Renal pelvis (tissue), 12 donors: Measurements from ENCODE around the gene BTBD18. TPM values are rescaled to one million over a fixed set of nuclear protein-coding genes. Genes with fewer than 3 reads are reported as not detected.

ENCODE experiments used
- DNase-seq: peaks from one replicate; pipeline ENCODE4 v3.0.0-alpha.2; 2013
- long read RNA-seq, 16 experiments: transcript quantifications; one replicate each; lab custom pipeline, GENCODE V29; 2026
- polyA plus RNA-seq, 3 donors: library from polyadenylated mRNA; unstranded; fragments of 120-200 nt; gene quantifications; one replicate each; pipeline ENCODE4 v1.2.1, GENCODE V29; 2013; ENCODE audit not compliant: insufficient read length in 3 of 3

BTBD18 gene, protein sequence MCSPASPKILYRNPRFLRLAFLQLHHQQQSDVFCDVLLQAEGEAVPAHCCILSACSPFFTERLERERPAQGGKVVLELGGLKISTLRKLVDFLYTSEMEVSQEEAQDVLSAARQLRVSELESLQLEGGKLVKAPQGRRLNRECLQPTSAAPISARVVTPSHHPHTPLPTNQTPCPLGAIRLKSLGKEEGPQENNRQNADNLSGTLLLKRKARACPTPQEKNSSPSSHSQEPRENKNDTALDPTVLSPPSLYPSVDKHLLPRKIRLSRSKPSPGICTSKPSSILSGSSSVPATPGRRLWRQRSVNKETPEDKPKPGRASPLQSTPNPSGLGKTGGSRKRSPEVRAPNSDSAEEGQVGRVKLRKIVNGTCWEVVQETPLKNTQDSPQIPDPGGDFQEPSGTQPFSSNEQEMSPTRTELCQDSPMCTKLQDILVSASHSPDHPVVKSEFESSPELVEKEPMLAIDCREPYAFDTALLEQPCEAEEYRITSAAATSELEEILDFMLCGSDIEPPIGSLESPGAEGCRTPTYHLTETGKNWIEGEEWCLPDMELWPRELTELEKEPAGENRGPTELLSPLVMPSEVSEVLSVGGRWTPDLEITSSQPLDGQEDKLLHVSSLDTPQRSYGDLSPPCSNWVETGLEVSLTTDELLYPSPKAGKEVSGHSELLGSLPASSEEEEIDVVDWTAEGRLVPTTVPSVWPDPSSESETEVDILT
- polyA plus RNA-seq: under 1 TPM; 0.14 to 0.50 (median 0.48) TPM
- long read RNA-seq, donor 1: 0 reads
- long read RNA-seq, donor 2: 0 reads
- long read RNA-seq, donor 3: 0 reads
- long read RNA-seq, donor 4: 0 reads
- long read RNA-seq, donor 5: 0 reads
- long read RNA-seq, donor 6: 0 reads
- long read RNA-seq, donor 7: 0 reads
- long read RNA-seq, donor 8: 0 reads
- long read RNA-seq, donor 9: 0 reads
- long read RNA-seq, donor 10: 0 reads
- long read RNA-seq, donor 11: 0 reads
- long read RNA-seq, donor 12: 0 reads
- long read RNA-seq, donor 13: 0 reads
- long read RNA-seq, donor 14: 0 reads
- long read RNA-seq, donor 15: 0 reads
- long read RNA-seq, donor 16: 0 reads

DNA sequence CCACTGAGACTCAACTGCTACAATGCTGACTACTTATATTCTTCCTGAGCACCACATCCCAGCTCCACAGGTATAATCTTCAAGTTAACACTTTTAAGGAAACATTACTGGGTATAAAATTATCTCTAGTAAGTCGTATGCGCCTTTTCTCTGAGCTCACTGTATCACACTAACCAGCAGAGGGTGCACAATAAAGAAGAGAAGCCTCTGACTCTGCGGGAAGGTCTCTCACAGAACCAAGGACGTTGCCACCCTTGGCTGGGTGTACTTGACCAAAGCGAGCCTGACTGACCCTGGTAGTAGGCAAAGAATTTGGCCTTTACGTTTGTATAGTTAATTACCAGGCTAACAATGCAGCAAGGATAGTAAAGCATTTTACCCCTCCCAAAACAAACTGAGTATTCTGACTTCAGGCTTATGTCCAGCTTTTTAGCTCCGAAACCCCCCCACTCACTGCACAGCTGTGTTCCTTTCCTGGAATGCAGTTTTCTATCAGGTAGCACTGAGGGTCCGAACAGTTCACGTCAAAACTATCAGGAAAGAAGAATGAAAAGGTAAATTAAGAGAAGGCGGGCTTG is at the start of gene BTBD18:
Gene BTBD18 (minus strand): TSS at position 144 of the 578 bp plus-strand sequence. CDS start 631 bp downstream, outside the sequence.
- DNase-seq: no peak

DNA sequence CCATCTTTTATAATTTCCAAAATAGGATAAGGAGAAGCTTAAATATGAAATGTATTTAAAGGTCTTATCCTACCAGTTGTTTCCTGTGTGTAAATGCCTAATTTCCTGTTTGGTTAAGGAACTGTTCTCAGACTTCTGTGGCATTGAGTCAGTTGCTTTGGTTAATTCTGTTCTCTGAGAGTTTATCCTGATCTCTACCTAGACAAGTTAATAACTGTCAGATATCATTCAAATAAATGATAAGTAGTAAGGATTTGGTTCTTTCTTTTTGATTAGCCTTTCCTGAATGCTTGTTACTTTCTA is 49.5 kb upstream of the BTBD18 start:
- DNase-seq: no peak

DNA sequence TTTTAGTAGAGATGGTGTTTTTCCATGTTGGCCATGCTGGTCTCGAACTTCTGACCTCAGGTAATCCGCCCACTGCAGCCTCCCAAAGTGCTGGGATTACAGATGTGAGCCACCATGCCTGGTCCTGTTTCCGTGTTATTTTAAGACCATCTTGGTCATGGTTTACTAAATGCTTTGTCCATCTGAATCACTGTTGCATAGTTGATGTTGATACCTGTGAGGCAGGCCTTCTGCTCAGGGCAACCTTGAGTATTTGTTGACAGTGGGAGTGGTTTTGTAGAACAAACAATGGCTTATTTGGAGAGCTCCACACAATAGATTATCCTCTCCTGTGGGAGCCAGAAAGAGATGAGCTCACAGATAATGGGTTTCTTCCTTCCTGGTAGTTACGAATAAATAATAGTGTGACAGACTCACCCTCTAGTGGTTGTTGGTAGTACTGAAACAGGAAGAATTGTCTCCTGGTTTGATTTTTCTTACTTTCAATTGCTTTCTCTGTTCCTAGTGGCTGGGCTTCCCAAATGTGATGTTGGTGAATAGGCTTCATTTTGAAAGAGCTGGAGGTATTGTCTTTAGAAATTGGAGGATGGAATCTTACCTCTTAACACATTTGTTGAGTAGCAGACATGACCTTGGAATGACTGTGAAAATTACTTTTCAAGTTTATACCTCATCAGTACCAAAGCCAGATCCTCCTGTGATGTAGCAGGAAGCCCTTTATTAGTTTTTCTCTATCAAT is 49.0 kb upstream of the BTBD18 start:
- peak; percentile 52 for DNase-seq

DNA sequence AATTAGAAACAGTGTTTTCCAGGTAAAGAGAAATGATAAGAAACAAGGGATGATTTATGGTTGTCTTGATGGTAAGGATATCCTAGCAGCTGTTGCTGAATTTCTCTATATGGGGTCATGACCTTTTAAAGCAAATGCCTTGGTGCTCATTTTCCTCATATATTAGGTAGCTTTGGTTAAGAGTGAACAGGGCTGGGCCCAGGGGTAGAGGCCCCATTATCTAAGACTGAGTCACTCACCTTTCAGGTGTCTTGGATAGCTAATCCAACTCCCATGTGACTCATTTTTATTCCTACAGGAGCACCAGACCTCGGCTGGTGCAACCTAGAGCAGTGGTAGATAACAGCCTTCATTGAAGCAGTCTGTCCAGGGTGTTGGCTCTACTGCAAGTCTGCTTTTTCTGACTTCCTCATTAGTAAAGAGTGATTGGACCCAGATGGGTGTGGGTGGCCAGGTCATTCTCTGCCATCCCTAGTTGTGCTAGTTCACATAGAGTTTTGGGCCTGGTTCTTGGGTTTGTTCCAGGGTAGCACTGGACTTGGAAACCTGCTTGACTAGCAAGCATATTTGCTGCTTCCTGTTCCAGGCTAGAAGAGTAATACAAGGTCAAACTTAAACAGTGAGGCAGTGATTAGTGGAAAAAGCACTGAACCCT is 47.4 kb upstream of the BTBD18 start:
- DNase-seq: no peak

DNA sequence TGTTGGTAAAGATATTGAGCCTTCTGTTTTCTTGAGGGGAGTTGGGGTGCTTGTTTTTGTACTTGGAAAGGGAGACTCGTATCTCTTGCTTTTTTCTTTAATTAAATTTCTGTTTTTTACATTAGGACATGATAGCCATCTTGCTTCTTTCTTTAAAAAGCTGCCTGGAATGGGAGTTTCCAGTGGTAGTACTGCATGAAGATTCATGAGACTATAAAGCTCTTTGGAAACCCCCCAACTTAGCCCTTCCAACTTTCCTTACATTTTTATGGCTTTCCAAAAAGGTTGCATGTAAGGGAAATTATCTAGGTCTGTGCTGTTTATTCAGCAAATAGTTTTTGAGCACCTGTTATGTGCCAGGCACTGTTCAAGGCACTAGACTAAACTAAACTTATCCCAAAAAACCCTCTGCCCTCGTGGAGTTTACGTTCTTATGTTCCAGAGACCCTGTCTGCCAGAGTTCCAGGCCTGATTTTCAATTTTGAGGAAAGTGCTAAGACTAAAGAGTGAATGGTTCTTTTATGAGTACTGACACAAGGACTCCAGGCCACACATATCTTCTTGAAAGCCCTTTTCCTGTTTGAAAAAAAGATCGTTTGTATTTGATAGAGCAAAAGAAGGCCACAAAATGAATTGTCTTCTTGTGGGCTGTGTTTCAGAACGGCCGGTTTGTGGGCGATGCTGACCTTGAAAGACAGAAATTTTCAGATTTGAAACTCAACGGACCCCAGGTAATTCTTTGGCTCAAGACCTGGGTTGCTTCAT is 41.9 kb upstream of the BTBD18 start:
- no peak for DNase-seq

DNA sequence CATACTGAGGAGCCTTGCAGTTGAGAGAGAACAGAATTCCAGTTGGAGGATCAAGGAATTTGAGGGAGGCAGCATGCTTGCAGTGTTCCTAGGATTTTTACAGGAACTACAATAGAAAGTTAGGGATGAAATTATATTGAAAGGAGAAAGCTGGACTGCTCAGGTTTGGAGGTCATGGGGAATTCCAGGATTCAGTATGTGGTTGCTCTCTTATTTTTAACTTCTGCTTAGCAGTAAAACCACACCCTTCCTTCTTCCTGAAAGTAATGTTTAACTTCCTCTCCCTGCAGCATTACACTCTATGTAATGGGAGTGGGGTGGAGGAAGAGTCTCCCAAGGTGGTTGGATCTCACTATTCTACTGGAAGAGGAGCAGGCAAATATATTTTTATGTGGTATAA is 41.3 kb upstream of the BTBD18 start:
- DNase-seq: no peak

DNA sequence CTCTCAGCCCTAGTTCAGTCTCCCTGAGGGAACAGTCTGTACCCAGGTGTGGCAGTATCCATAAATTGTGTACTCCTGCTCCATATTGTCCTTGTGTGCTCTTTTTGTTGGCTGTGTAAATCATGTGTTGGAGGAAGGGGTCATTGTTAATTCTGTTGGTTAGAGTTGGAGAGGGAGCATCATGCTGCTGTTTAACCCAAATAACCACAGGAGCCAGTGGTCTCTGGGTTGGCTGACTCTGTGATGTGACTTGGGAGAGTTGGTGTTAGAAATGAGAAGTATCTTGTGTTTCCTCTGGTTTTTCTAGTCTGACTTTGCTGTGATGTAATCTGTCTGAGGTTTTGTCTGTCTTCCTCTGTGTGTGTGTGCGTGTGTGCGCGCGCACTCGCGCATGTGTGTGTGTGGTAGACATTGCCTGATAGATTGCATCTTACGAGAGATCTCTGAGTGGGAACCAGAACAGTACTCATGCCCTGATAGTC is 40.5 kb upstream of the BTBD18 start:
- DNase-seq: no peak

DNA sequence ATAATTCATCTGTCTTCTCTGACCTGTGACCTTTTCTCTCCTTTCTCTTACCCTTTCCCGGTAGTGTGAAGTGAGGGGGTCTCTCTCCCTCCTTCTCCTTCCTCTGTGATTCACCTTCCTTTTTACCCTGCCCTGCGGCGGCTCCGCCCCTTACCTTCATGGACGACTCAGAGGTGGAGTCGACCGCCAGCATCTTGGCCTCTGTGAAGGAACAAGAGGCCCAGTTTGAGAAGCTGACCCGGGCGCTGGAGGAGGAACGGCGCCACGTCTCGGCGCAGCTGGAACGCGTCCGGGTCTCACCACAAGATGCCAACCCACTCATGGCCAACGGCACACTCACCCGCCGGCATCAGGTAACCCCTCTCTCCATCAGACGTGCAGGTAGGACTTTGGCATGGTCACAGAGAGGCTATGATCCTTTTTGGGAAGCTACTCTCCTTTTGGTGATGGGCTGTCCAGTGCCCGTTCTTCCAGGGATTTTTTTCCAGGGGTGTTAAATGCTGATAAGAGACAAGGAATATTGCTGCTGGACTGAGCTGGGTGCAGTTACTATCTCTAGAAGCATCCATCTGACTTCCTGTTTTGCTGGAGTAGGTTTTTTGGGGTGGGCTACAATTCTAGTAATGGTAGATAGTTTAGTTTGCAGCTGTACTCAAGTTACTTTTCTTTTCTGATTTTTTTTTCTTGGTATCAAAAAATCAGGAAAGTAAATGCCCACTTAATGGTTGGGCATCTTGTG is 39.9 kb upstream of the BTBD18 start:
- DNase-seq: no peak

DNA sequence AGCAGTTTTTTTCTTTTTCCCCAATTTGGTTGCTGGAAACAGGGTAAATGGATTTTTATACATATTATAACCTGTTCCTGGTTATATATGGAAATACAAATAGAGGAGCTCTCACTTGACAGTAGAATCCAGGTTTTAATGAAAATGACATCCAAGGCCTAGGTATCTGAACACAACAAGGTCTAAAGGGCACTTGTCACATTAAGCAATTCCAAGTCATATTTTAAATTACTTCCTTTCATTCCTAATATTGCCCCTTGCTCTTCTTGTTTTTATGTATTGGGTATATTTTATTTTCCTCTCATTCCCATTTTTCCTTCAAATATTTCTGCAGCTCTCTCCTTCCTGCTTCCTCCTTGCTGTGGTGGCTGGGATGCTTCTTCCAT is 37.1 kb upstream of the BTBD18 start:
- DNase-seq: no peak

DNA sequence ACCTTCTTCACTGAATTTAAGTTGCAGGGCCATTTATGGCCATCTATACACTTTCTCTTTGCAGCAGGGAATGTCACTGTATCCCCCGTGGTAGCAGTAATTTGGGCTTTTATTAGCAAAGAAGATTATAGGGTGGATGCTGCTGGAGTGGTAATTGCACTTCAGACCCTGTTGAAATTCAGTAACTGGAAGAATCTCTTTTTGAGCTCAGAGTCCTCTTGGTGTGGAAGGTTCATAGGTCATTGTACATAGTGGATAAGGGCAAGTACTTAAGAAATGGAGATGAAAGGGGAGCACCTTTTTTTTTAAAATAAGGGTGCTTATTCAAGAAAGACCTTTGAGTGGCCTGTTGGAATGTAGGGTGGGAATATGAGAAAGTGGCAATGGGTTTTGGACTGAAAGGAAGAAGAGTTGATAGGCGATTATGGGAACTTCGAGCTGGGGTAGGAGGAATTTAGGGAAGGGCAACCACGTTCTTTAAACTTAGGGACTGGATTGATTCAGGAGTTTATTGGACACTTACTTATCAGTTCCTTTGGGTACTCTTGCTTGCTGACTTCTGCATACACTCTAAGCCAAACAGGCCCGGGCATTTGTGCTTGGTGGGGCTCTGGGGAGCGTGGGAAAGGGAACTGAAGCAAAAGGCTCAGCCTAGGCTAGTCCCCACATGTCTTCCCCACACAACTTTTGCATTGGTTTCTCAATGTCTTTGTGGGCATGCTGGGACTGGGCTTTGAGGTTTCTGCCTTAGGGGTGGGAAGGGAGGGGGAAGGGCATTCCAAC is 36.5 kb upstream of the BTBD18 start:
- no peak for DNase-seq

DNA sequence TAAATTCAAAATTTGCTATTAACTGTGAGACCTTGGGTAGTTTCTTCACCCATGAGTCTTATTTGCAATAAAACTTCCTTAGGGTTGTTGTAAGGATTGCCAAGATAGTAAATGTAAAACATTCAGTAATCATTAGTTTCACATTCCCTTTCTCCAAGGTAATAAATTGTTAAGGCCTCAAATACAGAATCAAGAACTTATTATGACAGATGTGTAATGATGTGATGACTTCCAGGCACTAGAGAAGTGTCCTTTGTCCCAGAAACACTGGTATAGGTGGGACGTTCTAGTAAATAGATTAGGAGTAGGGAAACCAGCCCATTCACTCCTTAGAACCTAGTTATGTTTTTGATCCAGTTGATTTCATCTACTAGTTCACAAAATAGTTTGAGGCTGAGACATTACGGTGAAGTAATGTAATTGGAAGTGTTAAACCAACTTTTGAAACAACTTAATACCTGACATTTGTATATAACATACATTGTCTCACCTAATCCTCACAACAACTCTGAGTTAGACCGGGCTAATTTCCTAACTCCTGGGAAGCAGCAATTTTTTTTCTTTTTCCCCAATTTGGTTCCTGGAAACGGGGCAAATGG is 35.5 kb upstream of the BTBD18 start:
- no peak for DNase-seq

DNA sequence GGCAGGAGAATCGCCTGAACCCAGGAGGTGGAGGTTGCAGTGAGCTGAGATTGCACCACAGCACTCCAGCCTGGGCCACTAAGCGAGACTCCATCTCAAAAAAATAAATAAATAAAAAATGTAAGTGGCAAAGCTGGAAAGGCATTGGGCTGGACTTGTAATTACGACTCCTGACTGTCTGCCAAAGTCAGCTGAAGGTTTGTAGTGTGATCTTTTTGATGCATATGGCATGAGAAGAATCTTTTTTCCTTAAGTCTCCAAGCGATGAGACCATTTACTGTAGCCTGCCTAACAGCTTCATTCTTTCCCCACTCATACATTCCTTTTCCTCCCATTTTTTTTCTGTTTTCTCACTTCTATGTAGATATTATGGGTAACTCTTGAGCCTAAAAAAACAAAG is 34.8 kb upstream of the BTBD18 start:
- DNase-seq: no peak

DNA sequence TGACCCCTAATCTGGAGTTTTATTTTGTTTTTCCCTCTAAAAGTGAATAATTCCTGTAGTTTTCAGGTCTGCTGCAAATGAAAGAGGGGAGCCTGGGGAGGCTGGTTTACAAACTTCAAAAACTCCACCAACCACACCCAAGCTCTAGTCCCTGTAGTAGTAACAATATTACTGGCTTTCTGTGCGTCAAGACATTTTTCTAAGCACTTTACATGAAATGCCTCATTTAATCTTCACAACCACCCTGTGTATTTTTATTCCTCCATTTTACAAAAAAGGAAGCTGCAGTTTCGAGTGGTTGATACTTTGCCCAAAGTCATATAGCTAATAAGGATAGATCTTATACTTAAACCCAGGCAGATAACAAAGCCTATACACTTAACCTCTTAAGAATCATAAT is 33.5 kb upstream of the BTBD18 start:
- DNase-seq: no peak

DNA sequence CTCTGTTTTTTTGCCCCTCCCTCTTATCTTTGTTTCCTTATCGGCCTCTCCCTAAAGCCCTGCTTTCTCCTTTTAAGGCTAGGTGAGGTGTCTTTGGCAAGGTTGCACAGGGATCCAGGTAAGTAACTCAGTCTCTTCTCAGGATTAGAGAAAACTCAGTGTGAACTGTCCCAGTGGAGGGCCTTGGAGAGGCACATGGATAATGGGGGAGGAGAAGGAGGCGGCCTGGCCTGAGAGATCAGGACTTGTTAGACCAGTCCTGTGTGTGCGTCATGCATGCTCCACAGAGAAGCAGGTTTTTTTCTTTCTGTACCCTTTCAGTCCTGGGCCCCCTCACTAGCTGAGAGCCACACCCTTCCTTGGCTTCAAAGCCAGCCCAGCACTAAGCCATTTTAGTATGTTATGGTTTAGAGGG is 29.9 kb upstream of the BTBD18 start:
- DNase-seq: no peak

DNA sequence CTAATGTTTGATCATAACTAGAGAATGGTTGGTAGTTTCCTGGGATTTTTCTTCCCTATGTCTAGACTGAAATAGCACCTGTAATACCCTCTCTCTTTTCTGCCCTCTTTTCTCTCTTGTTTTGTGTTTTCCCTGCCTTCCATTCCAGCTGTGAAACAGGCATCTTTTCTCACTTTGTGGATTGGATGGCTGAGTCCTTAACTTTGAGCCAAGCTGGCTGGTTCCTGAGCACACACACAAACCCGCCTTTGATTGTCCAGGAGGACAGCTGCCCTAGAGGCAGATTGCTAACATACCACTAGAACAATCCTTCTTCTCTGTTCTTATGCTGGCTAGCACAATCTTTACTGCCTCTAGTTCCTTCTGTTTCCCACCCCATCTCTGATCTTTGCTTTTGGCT is 27.7 kb upstream of the BTBD18 start:
- no peak for DNase-seq

DNA sequence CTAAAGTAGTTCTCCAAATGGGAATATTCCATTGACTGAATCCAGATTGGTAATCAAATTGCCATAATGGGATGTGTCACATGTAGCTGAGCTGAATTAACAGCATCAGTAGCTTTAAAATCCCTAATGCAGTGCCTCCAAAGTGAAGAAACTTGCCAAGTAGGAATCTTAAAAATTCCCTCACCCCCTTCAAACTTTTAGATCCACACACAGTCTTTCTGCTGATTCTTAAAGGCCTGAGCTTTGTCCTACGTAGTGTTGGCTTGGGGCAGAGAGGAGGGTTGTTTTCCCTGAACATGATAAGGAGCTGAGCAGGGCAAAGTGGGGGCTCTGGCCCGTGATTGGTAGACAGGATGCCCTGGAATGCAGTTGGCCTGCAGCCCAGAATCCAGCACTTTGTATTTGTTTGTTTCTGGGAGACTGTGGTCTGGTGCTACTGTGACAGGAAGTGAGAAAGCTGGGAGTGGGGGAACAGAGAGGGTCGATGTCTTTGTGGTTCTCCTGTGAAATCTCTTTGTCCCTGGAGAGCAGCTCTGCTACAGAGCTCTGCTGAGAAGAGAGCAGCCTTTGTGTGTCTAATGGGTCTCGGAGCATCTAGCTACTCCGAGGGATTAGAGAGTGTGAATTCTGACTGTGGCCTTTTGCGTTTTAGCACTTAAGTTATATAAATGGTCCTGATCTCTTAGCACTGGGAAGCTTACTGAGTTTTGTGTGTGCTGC is 26.9 kb upstream of the BTBD18 start:
- peak; percentile 98 for DNase-seq

DNA sequence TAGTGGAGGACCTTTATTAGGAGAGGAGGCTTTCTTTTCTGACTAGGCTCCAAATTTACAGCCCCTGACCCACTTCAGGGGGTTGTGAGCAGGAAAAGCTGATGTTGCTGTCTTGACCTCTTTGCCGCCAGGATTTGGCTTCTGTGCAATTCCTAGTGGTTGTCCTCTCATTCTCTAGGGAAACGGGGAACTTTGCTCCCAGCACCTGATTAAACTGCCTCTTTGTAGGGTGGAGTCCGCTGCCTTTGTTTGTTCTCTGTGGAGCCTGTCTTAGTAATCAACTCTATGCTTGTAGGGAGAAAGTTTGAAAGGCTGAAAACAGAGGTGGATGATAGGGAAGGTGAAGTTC is 26.3 kb upstream of the BTBD18 start:
- no peak for DNase-seq
